PFSK-1 (cell line): ENCODE measurements around the gene TANGO6.

ENCODE experiments used
- FOXP2 ChIP-seq: optimal IDR thresholded peaks from 2 replicates; pipeline ENCODE3; 2011; ENCODE audit warnings: borderline replicate concordance, control low read depth, inconsistent platforms; ENCODE audit not compliant: insufficient read depth; ENCODE audit errors: extremely low read length, extremely low read depth
- POLR2AphosphoS5 ChIP-seq: IDR thresholded peaks from 2 replicates; pipeline ENCODE4 v1.6.1; 2012; ENCODE audit warnings: low read depth, mild to moderate bottlenecking, control low read depth, low read length, moderate library complexity
- SIN3A ChIP-seq: IDR thresholded peaks from 2 replicates; pipeline ENCODE4 v1.6.1; 2012; ENCODE audit warnings: mild to moderate bottlenecking, low read length, moderate library complexity, borderline replicate concordance; ENCODE audit not compliant: insufficient read depth
- TAF1 ChIP-seq: IDR thresholded peaks from 2 replicates; pipeline ENCODE4 v1.6.1; 2012; ENCODE audit warnings: low read length, control low read depth, borderline replicate concordance; ENCODE audit not compliant: insufficient read depth
- TF ChIP-seq, protein P1 (sequence below), 2 experiments: IDR thresholded peaks; 2 replicates each; pipeline versions ENCODE4 v1.6.1 to v1.8.0; 2011 to 2012; ENCODE audit warnings: low read depth in 2 of 2, low read length in 2 of 2, control low read depth in 1 of 2, inconsistent platforms in 1 of 2, mild to moderate bottlenecking in 1 of 2, moderate library complexity in 1 of 2; ENCODE audit not compliant: insufficient read depth in 1 of 2

DNA sequence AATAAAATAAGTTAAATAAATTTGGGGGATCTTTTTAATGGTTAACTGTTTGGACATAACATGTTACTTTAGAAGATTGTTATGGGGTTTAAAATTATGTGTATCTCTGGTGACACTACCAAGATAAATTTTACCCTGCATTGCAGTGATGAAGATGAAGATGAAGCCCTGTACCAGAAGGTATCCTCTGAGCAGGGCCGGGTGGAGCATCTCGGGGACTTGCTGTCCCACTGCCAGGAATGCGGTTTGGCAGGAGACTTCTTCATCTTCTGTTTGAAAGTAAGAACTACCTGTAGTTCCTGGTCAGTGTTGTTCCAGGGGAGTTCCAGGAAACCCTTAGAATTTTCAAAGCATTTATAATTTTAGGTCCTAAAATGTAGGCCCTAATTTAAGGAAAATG is 64.0 kb downstream of the TANGO6 start:
- TF ChIP-seq POLR2AphosphoS5 (no peak), TAF1 (no peak), SIN3A (no peak), FOXP2 (no peak)
- TF ChIP-seq, protein P1, sequence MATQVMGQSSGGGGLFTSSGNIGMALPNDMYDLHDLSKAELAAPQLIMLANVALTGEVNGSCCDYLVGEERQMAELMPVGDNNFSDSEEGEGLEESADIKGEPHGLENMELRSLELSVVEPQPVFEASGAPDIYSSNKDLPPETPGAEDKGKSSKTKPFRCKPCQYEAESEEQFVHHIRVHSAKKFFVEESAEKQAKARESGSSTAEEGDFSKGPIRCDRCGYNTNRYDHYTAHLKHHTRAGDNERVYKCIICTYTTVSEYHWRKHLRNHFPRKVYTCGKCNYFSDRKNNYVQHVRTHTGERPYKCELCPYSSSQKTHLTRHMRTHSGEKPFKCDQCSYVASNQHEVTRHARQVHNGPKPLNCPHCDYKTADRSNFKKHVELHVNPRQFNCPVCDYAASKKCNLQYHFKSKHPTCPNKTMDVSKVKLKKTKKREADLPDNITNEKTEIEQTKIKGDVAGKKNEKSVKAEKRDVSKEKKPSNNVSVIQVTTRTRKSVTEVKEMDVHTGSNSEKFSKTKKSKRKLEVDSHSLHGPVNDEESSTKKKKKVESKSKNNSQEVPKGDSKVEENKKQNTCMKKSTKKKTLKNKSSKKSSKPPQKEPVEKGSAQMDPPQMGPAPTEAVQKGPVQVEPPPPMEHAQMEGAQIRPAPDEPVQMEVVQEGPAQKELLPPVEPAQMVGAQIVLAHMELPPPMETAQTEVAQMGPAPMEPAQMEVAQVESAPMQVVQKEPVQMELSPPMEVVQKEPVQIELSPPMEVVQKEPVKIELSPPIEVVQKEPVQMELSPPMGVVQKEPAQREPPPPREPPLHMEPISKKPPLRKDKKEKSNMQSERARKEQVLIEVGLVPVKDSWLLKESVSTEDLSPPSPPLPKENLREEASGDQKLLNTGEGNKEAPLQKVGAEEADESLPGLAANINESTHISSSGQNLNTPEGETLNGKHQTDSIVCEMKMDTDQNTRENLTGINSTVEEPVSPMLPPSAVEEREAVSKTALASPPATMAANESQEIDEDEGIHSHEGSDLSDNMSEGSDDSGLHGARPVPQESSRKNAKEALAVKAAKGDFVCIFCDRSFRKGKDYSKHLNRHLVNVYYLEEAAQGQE (IDR thresholded peaks at IDR 0.05; ENCODE audit: insufficient read depth in 1 of 2, low read depth in 2 of 2, low read length in 2 of 2): no peak
